Panc1 (cell line): ENCODE measurements around the gene ANKMY1. TPM values are rescaled to one million over a fixed set of nuclear protein-coding genes. Genes with fewer than 3 reads are reported as not detected.

ENCODE experiments used
- ATAC-seq: fragments of 200-7000 bp; cut with Tn5 transposase; 2 replicates; pipeline ENCODE4 v1.9.1; 2020; ENCODE audit warnings: mild to moderate bottlenecking, moderate library complexity
- BruUV-seq: library from RNA; stranded (reverse); fragments of 400-500 nt; replicated peaks from 2 replicates; lab custom pipeline; 2021; lab: Mats Ljungman, UMichigan
- CTCF ChIA-PET: fragments of 300-600 bp; sonication (Branson Sonifier 250); formaldehyde crosslinking; loops from one replicate; lab custom pipeline; 2022; ENCODE audit warnings: antibody characterized with exemption; lab: Charles Lee
- POLR2A ChIA-PET: fragments of 300-600 bp; sonication (Branson Sonifier 250); formaldehyde crosslinking; loops from one replicate; lab custom pipeline; 2022; ENCODE audit warnings: antibody characterized with exemption; lab: Charles Lee
- DNase-seq: peaks from one replicate; pipeline ENCODE4 v3.0.0-alpha.2; 2010; ENCODE audit warnings: low read depth, low spot score
- H3K27ac ChIP-seq: 2 replicates; pipeline ENCODE4 v1.5.1; 2011; ENCODE audit warnings: mild to moderate bottlenecking, low read length, inconsistent platforms
- H3K27me3 ChIP-seq: fragments of 200-500 bp; sonication (Bioruptor generic); 2 replicates; pipeline ENCODE4 v1.6.0; 2014; ENCODE audit warnings: low read length, inconsistent platforms; ENCODE audit not compliant: control insufficient read depth, insufficient read depth
- H3K36me3 ChIP-seq: fragments of 200-500 bp; sonication (Bioruptor generic); 2 replicates; pipeline ENCODE4 v1.5.1; 2014; ENCODE audit warnings: inconsistent platforms, mild to moderate bottlenecking, low read length, moderate library complexity; ENCODE audit not compliant: control insufficient read depth, insufficient read depth
- H3K4me1 ChIP-seq: 2 replicates; pipeline ENCODE4 v1.5.1; 2011; ENCODE audit warnings: inconsistent platforms, mild to moderate bottlenecking, low read length, moderate library complexity; ENCODE audit not compliant: control insufficient read depth, insufficient read depth
- H3K4me3 ChIP-seq, 2 experiments: 2 replicates each; pipeline ENCODE4 v1.5.1; 2011 to 2012; ENCODE audit warnings: low read depth in 2 of 2, low read length in 2 of 2, mild to moderate bottlenecking in 2 of 2, inconsistent platforms in 1 of 2, moderate library complexity in 1 of 2
- H3K9me3 ChIP-seq: fragments of 200-500 bp; sonication (Bioruptor generic); 2 replicates; pipeline ENCODE4 v1.5.1; 2014; ENCODE audit warnings: low read depth, mild to moderate bottlenecking, inconsistent platforms, low read length, moderate library complexity; ENCODE audit not compliant: control insufficient read depth, insufficient read depth
- CTCF ChIP-seq: fragments of 450-650 bp; IDR thresholded peaks from 2 replicates; pipeline ENCODE4 v1.5.1; 2017; ENCODE audit warnings: mild to moderate bottlenecking
- POLR2AphosphoS5 ChIP-seq: IDR thresholded peaks from 2 replicates; pipeline ENCODE4 v1.6.1; 2012; ENCODE audit warnings: mild to moderate bottlenecking, low read depth, low read length, moderate library complexity
- REST ChIP-seq, 2 experiments: IDR thresholded peaks; 2 replicates each; pipeline ENCODE4 v1.6.1; 2011 to 2012; ENCODE audit warnings: low read depth in 2 of 2, control low read depth in 1 of 2, low read length in 1 of 2, mild to moderate bottlenecking in 1 of 2, moderate library complexity in 1 of 2; ENCODE audit not compliant: insufficient read depth in 1 of 2
- SIN3A ChIP-seq: IDR thresholded peaks from 2 replicates; pipeline ENCODE4 v1.6.1; 2012; ENCODE audit warnings: low read depth, mild to moderate bottlenecking, low read length, moderate library complexity, borderline replicate concordance; ENCODE audit not compliant: insufficient read depth
- TCF7L2 ChIP-seq: IDR thresholded peaks from 2 replicates; pipeline ENCODE4 v1.6.1; 2011; ENCODE audit warnings: mild to moderate bottlenecking, low read depth, low read length, inconsistent platforms
- in situ Hi-C: cut with HindIII; loops from 2 replicates; pipeline ENCODE4 v1.10.0; 2016; ENCODE audit warnings: low sequenced_read_pairs, low pct_unique_long_range_greater_than_20kb
- intact Hi-C: fragments of 100-400 bp; cut with micrococcal nuclease; formaldehyde crosslinking; loops from one replicate; pipeline ENCODE4 v1.10.0; 2022; ENCODE audit not compliant: unreplicated experiment
- total RNA-seq: library from RNA; stranded (reverse); gene quantifications from one replicate; pipeline ENCODE4 v1.2.1, GENCODE V29; 2021; ENCODE audit not compliant: unreplicated experiment

Gene ANKMY1
- total RNA-seq, 1 experiment from 2014 or later = 19.5 TPM

GRCh38 chr2:240440251-240440650, 117.5 kb downstream of the ANKMY1 start:
- TF ChIP-seq SIN3A (no peak), REST (IDR thresholded peaks at IDR 0.05; ENCODE audit: insufficient read depth in 1 of 2, low read depth in 2 of 2, low read length in 1 of 2) (no peak), TCF7L2 (no peak), CTCF (no peak), POLR2AphosphoS5 (no peak)
- intact Hi-C loops (no loop called here), in situ Hi-C loops (no loop called here)
- no peak for ATAC-seq
- Histone ChIP-seq H3K9me3 (no peaks in the 10 kb centered on the region), H3K27me3 (no peaks in the 10 kb centered on the region), H3K4me1 (peaks cover 2% of the 10 kb centered on the region; the same call in 1 of the 2 replicates), H3K4me3 (no peak overlapping the region), H3K36me3 (no peaks in the 10 kb centered on the region; the same call in 1 of the 2 replicates), H3K27ac (no peak overlapping the region)
- ChIA-PET POLR2A (no interaction called here), CTCF (interaction anchor here (0.7 to 1.5 kb wide), 2 partner anchors 207 to 379 kb away, joined by 3 to 8 read pairs; no protein-coding TSS in a partner anchor)
- no peak for DNase-seq
- BruUV-seq = no TSS peak

GRCh38 chr2:240439698-240440151, 118.1 kb downstream of the ANKMY1 start:
- ATAC-seq = no peak
- Histone ChIP-seq H3K4me3 (no peak overlapping the region), H3K27ac (no peak overlapping the region), H3K36me3 (no peaks in the 10 kb centered on the region; the same call in 1 of the 2 replicates), H3K9me3 (no peaks in the 10 kb centered on the region), H3K4me1 (peaks cover 2% of the 10 kb centered on the region; the same call in 1 of the 2 replicates), H3K27me3 (no peaks in the 10 kb centered on the region)
- intact Hi-C loops = loop anchor here (5.0 kb wide), 1 partner anchor 287 kb away; no protein-coding TSS in a partner anchor
- ChIA-PET CTCF (interaction anchor here (1.5 kb wide), 1 partner anchor 207 kb away, joined by 3 read pairs; no protein-coding TSS in a partner anchor), POLR2A (no interaction called here)
- no peak for TF ChIP-seq SIN3A
- TF ChIP-seq CTCF = no peak
- TF ChIP-seq POLR2AphosphoS5 = no peak
- TF ChIP-seq TCF7L2 = no peak
- no peak for TF ChIP-seq REST (IDR thresholded peaks at IDR 0.05; ENCODE audit: insufficient read depth in 1 of 2, low read depth in 2 of 2, low read length in 1 of 2)
- BruUV-seq = no TSS peak
- in situ Hi-C loops = no loop called here
- DNase-seq = no peak
